B cell (primary cell): ENCODE data around the gene TUBA4B. TPM values are rescaled to one million over a fixed set of nuclear protein-coding genes. Genes with fewer than 3 reads are reported as not detected.

ENCODE experiments used
- ATAC-seq: fragments of 200-7000 bp; cut with Tn5 transposase; one replicate; pipeline ENCODE4 v1.10.0; 2021; ENCODE audit warnings: low read depth, mild to moderate bottlenecking, moderate number of reproducible peaks, moderate library complexity
- CTCF ChIA-PET: fragments of 350-600 bp; sonication (Branson Sonifier 250); formaldehyde crosslinking; loops from one replicate; lab custom pipeline; 2021; ENCODE audit warnings: antibody characterized with exemption, inconsistent platforms; lab: Charles Lee
- POLR2A ChIA-PET: fragments of 350-600 bp; sonication (Branson Sonifier 250); formaldehyde crosslinking; loops from one replicate; lab custom pipeline; 2021; ENCODE audit warnings: antibody characterized with exemption; lab: Charles Lee
- DNase-seq: peaks from one replicate; pipeline ENCODE4 v3.0.0; 2013
- H2AFZ ChIP-seq: 2 replicates; pipeline ENCODE4 v1.6.1; 2012; ENCODE audit warnings: mild to moderate bottlenecking, low read depth, low read length; ENCODE audit not compliant: insufficient read depth, poor library complexity, severe bottlenecking
- H3K27ac ChIP-seq, 2 donors: 1 replicate in 1 of 2; 2 replicates in 1 of 2; pipeline ENCODE4 v1.5.1; 2012 to 2013; ENCODE audit warnings: low read length in 2 of 2, mild to moderate bottlenecking in 2 of 2, moderate library complexity in 1 of 2
- H3K27me3 ChIP-seq, 4 experiments: fragments of 200-600 bp in 1 of 4; sonication (generic) in 1 of 4; replicated peaks in 1 of 4; 1 replicate in 2 of 4; 2 replicates in 2 of 4; pipeline versions ENCODE4 v1.6.1 to v1.7.0; 2013 to 2016; ENCODE audit warnings: low read length in 3 of 4, mild to moderate bottlenecking in 2 of 4, mixed read lengths in 1 of 4, moderate library complexity in 1 of 4; ENCODE audit not compliant: insufficient read depth in 4 of 4, control insufficient read depth in 3 of 4; ENCODE audit errors: control extremely low read depth in 1 of 4
- H3K36me3 ChIP-seq, 2 experiments: replicated peaks in 1 of 2; 1 replicate in 1 of 2; 2 replicates in 1 of 2; pipeline versions ENCODE4 v1.6.1 to v1.7.1; 2013; ENCODE audit warnings: low read length in 1 of 2; ENCODE audit not compliant: insufficient read depth in 2 of 2, control insufficient read depth in 1 of 2; ENCODE audit errors: control extremely low read depth in 1 of 2, extremely low read depth in 1 of 2
- H3K4me1 ChIP-seq, 2 donors: fragments of 200-600 bp in 1 of 2; sonication (generic) in 1 of 2; 1 replicate in 1 of 2; 2 replicates in 1 of 2; pipeline versions ENCODE4 v1.5.1 to v1.6.1; 2013 to 2017; ENCODE audit warnings: low read length in 2 of 2; ENCODE audit not compliant: control insufficient read depth in 2 of 2, insufficient read depth in 2 of 2
- H3K4me2 ChIP-seq: replicated peaks from 2 replicates; pipeline ENCODE3; 2012; ENCODE audit warnings: mild to moderate bottlenecking, low read depth, low read length; ENCODE audit not compliant: poor library complexity, severe bottlenecking
- H3K4me3 ChIP-seq, 5 experiments: fragments of 200-600 bp in 1 of 5; sonication (generic) in 1 of 5; 1 replicate in 3 of 5; 2 replicates in 2 of 5; pipeline versions ENCODE4 v1.5.1 to v1.7.0; 2011 to 2016; ENCODE audit warnings: low read length in 4 of 5, mild to moderate bottlenecking in 4 of 5, low read depth in 2 of 5, control low read depth in 1 of 5, moderate library complexity in 1 of 5; ENCODE audit not compliant: insufficient read depth in 1 of 5; ENCODE audit errors: control extremely low read depth in 1 of 5, extremely low read depth in 1 of 5
- H3K79me2 ChIP-seq: fragments of 200-600 bp; sonication (generic); one replicate; pipeline ENCODE4 v1.6.0; 2016; ENCODE audit warnings: low read length; ENCODE audit not compliant: control insufficient read depth, insufficient read depth
- H3K9ac ChIP-seq: fragments of 200-600 bp; sonication (generic); 2 replicates; pipeline ENCODE4 v1.6.1; 2017; ENCODE audit warnings: mild to moderate bottlenecking, low read length, moderate library complexity
- H3K9me3 ChIP-seq, 3 donors: one replicate each; pipeline versions ENCODE4 v1.6.1 to v1.7.1; 2013; ENCODE audit warnings: low read length in 2 of 3; ENCODE audit not compliant: control insufficient read depth in 2 of 3, insufficient read depth in 1 of 3; ENCODE audit errors: control extremely low read depth in 1 of 3
- H4K20me1 ChIP-seq: 2 replicates; pipeline ENCODE4 v1.6.0; 2012; ENCODE audit warnings: mild to moderate bottlenecking, low read length; ENCODE audit not compliant: insufficient read depth, control insufficient read depth, poor library complexity, severe bottlenecking
- H3K27ac Mint-ChIP-seq: one replicate; pipeline ENCODE4 v1.8.0; 2021; ENCODE audit warnings: mixed read lengths
- H3K27me3 Mint-ChIP-seq: one replicate; pipeline ENCODE4 v1.8.0; 2021; ENCODE audit warnings: mixed read lengths
- H3K4me1 Mint-ChIP-seq: one replicate; pipeline ENCODE4 v1.8.0; 2021; ENCODE audit warnings: mixed read lengths
- H3K4me3 Mint-ChIP-seq: one replicate; pipeline ENCODE4 v1.8.0; 2021; ENCODE audit warnings: mixed read lengths
- H3K9me3 Mint-ChIP-seq: one replicate; pipeline ENCODE4 v1.8.0; 2022; ENCODE audit warnings: mixed read lengths; ENCODE audit not compliant: insufficient read depth
- CTCF ChIP-seq: fragments of 200-600 bp; IDR thresholded peaks from one replicate; pipeline ENCODE4 v1.8.0; 2022; ENCODE audit warnings: antibody characterized with exemption, mild to moderate bottlenecking
- EZH2 ChIP-seq: IDR thresholded peaks from 2 replicates; pipeline ENCODE4 v1.6.1; 2012; ENCODE audit warnings: borderline replicate concordance, low read depth, mild to moderate bottlenecking, moderate library complexity, low read length; ENCODE audit not compliant: insufficient read depth, poor library complexity, severe bottlenecking
- WGBS: methylation state at CpG from one replicate; pipeline ENCODE4 v1.1.5; 2013; ENCODE audit warnings: missing lambda C conversion rate; ENCODE audit not compliant: insufficient coverage; 5-methylcytosine and 5-hydroxymethylcytosine counted together
- intact Hi-C: fragments of 100-400 bp; cut with micrococcal nuclease; formaldehyde crosslinking; loops from one replicate; pipeline ENCODE4 v1.10.0; 2022
- polyA plus RNA-seq: library from polyadenylated mRNA; depleted of rRNA; stranded (reverse); fragments of >200 nt; gene quantifications from 2 replicates; pipeline ENCODE4 v1.2.3, GENCODE V29; 2012
- total RNA-seq, 2 donors: library from RNA; stranded (reverse); fragments of 120-200 nt in 1 of 2; gene quantifications; 1 replicate in 1 of 2; 2 replicates in 1 of 2; pipeline versions ENCODE4 v1.2.3 to v1.2.4, GENCODE V29; 2013 to 2022

TUBA4B gene
- total and polyA plus RNA-seq, 2 donors (not counting 1 experiment from before 2014, with no cell fraction given) = not detected

GRCh38 chr2:219304223-219304622 lies 51.2 kb downstream of the TUBA4B start:
- Histone ChIP-seq H2AFZ (no peak overlapping the region), H3K4me3 (no peak overlapping the region), H3K79me2 (no peaks in the 10 kb centered on the region), H4K20me1 (no peaks in the 10 kb centered on the region), H3K4me1 (peaks cover 0 to under 1% of the 10 kb centered on the region in 2 donors), H3K27me3 (peaks cover 0 to 39% (median 18%) of the 10 kb centered on the region in 4 experiments), H3K27ac (no peak overlapping the region), H3K9me3 (peaks cover 0 to 17% (median 0%) of the 10 kb centered on the region in 3 donors), H3K4me2 (no peak overlapping the region), H3K36me3 (no peaks in the 10 kb centered on the region), H3K9ac (no peak overlapping the region)
- no peak for TF ChIP-seq EZH2
- no peak for TF ChIP-seq CTCF
- no peaks in the 10 kb centered on the region for H3K4me1 Mint-ChIP-seq
- no peak for ATAC-seq
- ChIA-PET CTCF (interaction anchor here (1.3 kb wide), 1 partner anchor 145 kb away, joined by 8 read pairs; no protein-coding TSS in a partner anchor), POLR2A (no interaction called here)
- 17% methylated on average over 1 of the region's 2 CpGs for WGBS
- no peak overlapping the region for H3K4me3 Mint-ChIP-seq
- peaks cover 64% of the 10 kb centered on the region for H3K27me3 Mint-ChIP-seq
- H3K27ac Mint-ChIP-seq = no peak overlapping the region
- DNase-seq = no peak
- H3K9me3 Mint-ChIP-seq = peaks cover 2% of the 10 kb centered on the region
- intact Hi-C loops = no loop called here

GRCh38 chr2:219306047-219306446 lies 53.0 kb downstream of the TUBA4B start:
- no peak overlapping the region for H3K4me3 Mint-ChIP-seq
- H2AFZ ChIP-seq = no peak overlapping the region
- no peak overlapping the region for H3K4me3 ChIP-seq
- no peak overlapping the region for H3K9ac ChIP-seq
- no peak overlapping the region for H3K27ac Mint-ChIP-seq
- H3K4me1 Mint-ChIP-seq = peaks cover 2% of the 10 kb centered on the region
- TF ChIP-seq CTCF (no peak), EZH2 (no peak)
- H3K4me2 ChIP-seq = no peak overlapping the region
- H3K79me2 ChIP-seq = no peaks in the 10 kb centered on the region
- no peaks in the 10 kb centered on the region for H4K20me1 ChIP-seq
- no peak overlapping the region for H3K27ac ChIP-seq
- intact Hi-C loops = no loop called here
- peaks cover 0 to 43% (median 30%) of the 10 kb centered on the region in 4 experiments for H3K27me3 ChIP-seq
- H3K4me1 ChIP-seq = peaks cover 0 to 6% of the 10 kb centered on the region in 2 donors
- no CpG with 5 or more reads among the region's 1 CpG for WGBS
- H3K27me3 Mint-ChIP-seq = peaks cover 70% of the 10 kb centered on the region
- peaks cover 0 to 17% (median 0%) of the 10 kb centered on the region in 3 donors for H3K9me3 ChIP-seq
- ChIA-PET POLR2A (no interaction called here), CTCF (no interaction called here)
- H3K36me3 ChIP-seq = no peaks in the 10 kb centered on the region
- peaks cover 2% of the 10 kb centered on the region for H3K9me3 Mint-ChIP-seq
- ATAC-seq (no peak), DNase-seq (no peak)
